Gastroesophageal sphincter (tissue), 3 donors: Measurements from ENCODE around the gene VWA3B.

ENCODE experiments used
- EP300 ChIP-seq: sonication (generic); formaldehyde crosslinking; IDR thresholded peaks from one replicate; pipeline ENCODE4 v1.6.1; 2017; ENCODE audit warnings: antibody characterized with exemption, mild to moderate bottlenecking
- POLR2A ChIP-seq, 2 donors: fragments of 450-650 bp; IDR thresholded peaks; one replicate each; pipeline ENCODE4 v1.6.1; 2017; ENCODE audit warnings: antibody characterized with exemption in 2 of 2, mild to moderate bottlenecking in 2 of 2, moderate library complexity in 1 of 2
- TF ChIP-seq, protein P1 (sequence below), 4 experiments: fragments of 200-600 bp in 2 of 4; fragments of 450-650 bp in 2 of 4; sonication (generic) in 1 of 4; IDR thresholded peaks; one replicate each; pipeline ENCODE4 v1.5.1; 2017 to 2019; ENCODE audit warnings: antibody characterized with exemption in 4 of 4, mild to moderate bottlenecking in 2 of 4, moderate library complexity in 2 of 4

DNA sequence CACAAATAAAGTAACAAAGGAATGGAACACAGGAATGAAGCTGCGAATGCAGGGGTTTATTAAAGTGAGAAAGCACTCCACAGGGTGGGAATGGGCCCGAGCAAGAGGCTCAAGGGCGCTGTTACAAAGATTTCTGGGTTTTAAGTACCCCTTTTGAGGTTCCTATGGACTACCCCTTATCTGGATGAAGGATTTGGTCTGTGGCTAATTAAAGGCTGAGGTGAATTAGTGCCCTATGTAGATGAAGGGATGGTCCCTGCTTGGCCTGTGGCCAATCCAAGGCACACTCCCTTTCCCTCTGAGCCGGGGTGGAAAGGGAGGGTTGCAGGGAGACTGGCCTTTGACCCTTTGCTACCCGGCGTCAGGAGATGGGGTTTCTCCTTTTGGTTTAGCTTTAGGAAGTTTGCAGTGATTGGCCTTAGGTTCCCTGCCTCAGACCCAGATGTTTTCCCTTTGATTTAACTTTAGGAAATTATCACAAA lies 211.8 kb downstream of the VWA3B start:
- TF ChIP-seq POLR2A (IDR thresholded peaks at IDR 0.05), result no peak
- TF ChIP-seq, protein P1, sequence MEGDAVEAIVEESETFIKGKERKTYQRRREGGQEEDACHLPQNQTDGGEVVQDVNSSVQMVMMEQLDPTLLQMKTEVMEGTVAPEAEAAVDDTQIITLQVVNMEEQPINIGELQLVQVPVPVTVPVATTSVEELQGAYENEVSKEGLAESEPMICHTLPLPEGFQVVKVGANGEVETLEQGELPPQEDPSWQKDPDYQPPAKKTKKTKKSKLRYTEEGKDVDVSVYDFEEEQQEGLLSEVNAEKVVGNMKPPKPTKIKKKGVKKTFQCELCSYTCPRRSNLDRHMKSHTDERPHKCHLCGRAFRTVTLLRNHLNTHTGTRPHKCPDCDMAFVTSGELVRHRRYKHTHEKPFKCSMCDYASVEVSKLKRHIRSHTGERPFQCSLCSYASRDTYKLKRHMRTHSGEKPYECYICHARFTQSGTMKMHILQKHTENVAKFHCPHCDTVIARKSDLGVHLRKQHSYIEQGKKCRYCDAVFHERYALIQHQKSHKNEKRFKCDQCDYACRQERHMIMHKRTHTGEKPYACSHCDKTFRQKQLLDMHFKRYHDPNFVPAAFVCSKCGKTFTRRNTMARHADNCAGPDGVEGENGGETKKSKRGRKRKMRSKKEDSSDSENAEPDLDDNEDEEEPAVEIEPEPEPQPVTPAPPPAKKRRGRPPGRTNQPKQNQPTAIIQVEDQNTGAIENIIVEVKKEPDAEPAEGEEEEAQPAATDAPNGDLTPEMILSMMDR (IDR thresholded peaks at IDR 0.05), result no peak
- TF ChIP-seq EP300, result no peak
